ENCODE measurements around the gene LCN15. TPM values are rescaled to one million over a fixed set of nuclear protein-coding genes. Genes with fewer than 3 reads are reported as not detected.

LCN15 gene
- total RNA-seq, 1 experiment from 2014 or later = not detected

DNA sequence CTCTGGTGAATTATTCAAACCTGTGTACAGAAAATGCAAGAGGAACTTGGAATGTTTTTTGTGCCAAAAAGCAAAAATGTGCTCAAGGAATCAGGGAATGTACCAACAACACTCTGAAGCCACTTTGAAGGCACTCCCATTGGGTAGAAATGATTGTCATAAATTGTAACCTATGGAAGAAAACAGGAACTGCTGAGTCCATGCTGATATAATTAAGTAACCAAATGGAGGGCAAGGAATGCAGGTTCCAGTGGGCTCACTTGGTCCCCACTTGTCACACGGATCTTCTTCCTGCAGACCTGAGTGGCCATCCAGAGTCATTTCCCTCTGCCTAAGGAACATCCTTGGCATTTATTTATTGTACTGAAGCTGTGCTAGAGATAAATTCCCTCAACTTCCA lies 13.1 kb downstream of the LCN15 start:
- Mint-ChIP-seq H3K36me3 (ENCODE audit: insufficient read depth, unreplicated experiment) (no peaks in the 10 kb centered on the region), H3K4me3 (ENCODE audit: low read depth, unreplicated experiment) (no peak overlapping the region), H3K4me1 (ENCODE audit: low read depth, unreplicated experiment) (no peaks in the 10 kb centered on the region), H3K9me3 (ENCODE audit: low read depth, unreplicated experiment) (peaks cover 4% of the 10 kb centered on the region), H3K27ac (ENCODE audit: unreplicated experiment) (no peak overlapping the region), H3K27me3 (ENCODE audit: unreplicated experiment) (peaks cover 64% of the 10 kb centered on the region)
- no peak for DNase-seq
- TF ChIP-seq, protein P1, sequence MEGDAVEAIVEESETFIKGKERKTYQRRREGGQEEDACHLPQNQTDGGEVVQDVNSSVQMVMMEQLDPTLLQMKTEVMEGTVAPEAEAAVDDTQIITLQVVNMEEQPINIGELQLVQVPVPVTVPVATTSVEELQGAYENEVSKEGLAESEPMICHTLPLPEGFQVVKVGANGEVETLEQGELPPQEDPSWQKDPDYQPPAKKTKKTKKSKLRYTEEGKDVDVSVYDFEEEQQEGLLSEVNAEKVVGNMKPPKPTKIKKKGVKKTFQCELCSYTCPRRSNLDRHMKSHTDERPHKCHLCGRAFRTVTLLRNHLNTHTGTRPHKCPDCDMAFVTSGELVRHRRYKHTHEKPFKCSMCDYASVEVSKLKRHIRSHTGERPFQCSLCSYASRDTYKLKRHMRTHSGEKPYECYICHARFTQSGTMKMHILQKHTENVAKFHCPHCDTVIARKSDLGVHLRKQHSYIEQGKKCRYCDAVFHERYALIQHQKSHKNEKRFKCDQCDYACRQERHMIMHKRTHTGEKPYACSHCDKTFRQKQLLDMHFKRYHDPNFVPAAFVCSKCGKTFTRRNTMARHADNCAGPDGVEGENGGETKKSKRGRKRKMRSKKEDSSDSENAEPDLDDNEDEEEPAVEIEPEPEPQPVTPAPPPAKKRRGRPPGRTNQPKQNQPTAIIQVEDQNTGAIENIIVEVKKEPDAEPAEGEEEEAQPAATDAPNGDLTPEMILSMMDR (IDR thresholded peaks at IDR 0.05; ENCODE audit: unreplicated experiment) = no peak
- CTCF ChIA-PET = interaction anchor here (0.6 kb wide), 1 partner anchor 11 kb away, joined by 3 read pairs; no protein-coding TSS in a partner anchor
- BruUV-seq (replicated peaks) = no TSS peak
- intact Hi-C loops (cut with micrococcal nuclease; ENCODE audit: unreplicated experiment) = no loop called here

DNA sequence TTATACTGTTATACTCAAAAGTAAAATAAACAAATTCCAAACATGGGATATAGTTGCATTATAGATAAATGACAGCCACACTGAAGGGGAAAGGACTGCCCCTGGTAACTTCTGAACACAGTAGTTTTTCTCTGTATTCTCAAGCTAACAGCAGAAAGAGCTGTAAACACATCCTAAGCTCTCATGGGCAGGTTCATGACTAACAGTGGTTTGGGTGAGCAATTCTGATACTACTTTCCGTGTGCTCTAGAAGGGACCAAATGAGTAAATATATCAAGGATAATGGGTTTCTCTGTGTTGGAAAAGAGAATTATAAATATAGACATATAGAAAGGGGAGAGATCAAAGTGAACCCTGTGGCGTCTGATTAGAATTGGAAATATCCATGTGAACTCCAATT lies 13.8 kb downstream of the LCN15 start:
- intact Hi-C loops (cut with micrococcal nuclease; ENCODE audit: unreplicated experiment) = no loop called here
- no peak for DNase-seq
- Mint-ChIP-seq H3K4me1 (ENCODE audit: low read depth, unreplicated experiment) (no peaks in the 10 kb centered on the region), H3K36me3 (ENCODE audit: insufficient read depth, unreplicated experiment) (no peaks in the 10 kb centered on the region), H3K27ac (ENCODE audit: unreplicated experiment) (no peak overlapping the region), H3K4me3 (ENCODE audit: low read depth, unreplicated experiment) (no peak overlapping the region), H3K9me3 (ENCODE audit: low read depth, unreplicated experiment) (peaks cover 4% of the 10 kb centered on the region), H3K27me3 (ENCODE audit: unreplicated experiment) (peaks cover 64% of the 10 kb centered on the region)
- TF ChIP-seq, protein P1 (IDR thresholded peaks at IDR 0.05; ENCODE audit: unreplicated experiment) = no peak
- CTCF ChIA-PET = no interaction called here
- no TSS peak for BruUV-seq (replicated peaks)

DNA sequence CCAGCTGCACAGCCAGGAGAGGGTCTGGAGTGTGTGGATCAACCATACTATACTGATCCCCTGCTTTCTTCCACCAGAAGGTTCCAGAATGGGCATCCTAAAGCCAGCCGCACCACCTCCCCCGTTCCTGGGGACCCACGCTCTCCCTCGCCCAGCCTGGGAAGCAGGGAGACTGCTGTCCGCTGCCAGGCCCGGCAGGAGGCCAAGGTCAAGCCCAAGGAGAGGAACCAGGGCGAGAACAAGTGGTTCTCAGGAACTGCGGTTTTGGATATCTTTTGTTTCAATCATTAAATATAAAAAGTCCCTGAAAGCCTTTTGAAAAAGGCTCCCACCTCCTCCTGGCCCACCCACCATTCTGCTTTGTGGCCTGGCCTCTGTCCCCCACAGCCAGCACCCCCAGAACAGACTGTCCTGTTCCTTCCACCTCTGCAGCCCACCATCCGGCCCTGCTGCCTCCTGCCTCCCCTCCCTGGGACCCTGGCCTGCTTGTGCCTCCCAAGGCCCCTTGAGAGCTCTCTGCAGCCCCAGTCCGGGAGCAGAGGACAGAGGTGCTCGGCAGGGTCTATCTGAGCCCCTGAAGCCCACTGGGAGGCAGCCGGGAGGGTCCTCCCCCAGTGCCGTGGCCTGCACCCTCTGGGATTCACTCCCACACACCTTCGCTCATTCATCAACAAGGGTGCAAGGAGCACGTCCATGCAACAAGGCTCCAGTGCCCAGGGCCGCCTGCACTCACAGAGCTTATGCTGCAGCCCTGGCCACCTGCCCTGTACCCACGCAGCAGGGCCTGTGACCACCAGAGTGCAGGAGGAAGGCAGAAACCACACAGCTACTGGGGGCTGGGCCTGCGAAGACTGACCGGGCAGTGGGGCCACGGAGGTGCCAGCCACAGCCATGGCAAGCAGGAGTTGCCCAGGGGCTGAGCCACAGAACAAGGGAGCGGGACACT lies 15.4 kb downstream of the LCN15 start:
- no peak overlapping the region for H3K27ac Mint-ChIP-seq (ENCODE audit: unreplicated experiment)
- H3K9me3 Mint-ChIP-seq (ENCODE audit: low read depth, unreplicated experiment) = peaks cover 4% of the 10 kb centered on the region
- no TSS peak for BruUV-seq (replicated peaks)

GRCh38 chr9:136748201-136748600 lies 16.1 kb downstream of the LCN15 start, which contains the start of gene LCN6:
Gene LCN6 (minus strand): TSS chr9:136748525. CDS start chr9:136748483, 42 bp downstream.
- Mint-ChIP-seq H3K27me3 (ENCODE audit: unreplicated experiment) (peaks cover 71% of the 10 kb centered on the region), H3K27ac (ENCODE audit: unreplicated experiment) (no peak within 1 kb of the TSS)
- CTCF ChIA-PET = no interaction called here

More for the DNA sequence above, 15.4 kb downstream of the LCN15 start:
- peaks cover 64% of the 10 kb centered on the region for H3K27me3 Mint-ChIP-seq (ENCODE audit: unreplicated experiment)
- intact Hi-C loops (cut with micrococcal nuclease; ENCODE audit: unreplicated experiment) = no loop called here
- no peaks in the 10 kb centered on the region for H3K4me1 Mint-ChIP-seq (ENCODE audit: low read depth, unreplicated experiment)
- no peak for DNase-seq
- H3K4me3 Mint-ChIP-seq (ENCODE audit: low read depth, unreplicated experiment) = no peak overlapping the region
- H3K36me3 Mint-ChIP-seq (ENCODE audit: insufficient read depth, unreplicated experiment) = no peaks in the 10 kb centered on the region
- TF ChIP-seq, protein P1 (IDR thresholded peaks at IDR 0.05; ENCODE audit: unreplicated experiment) = no peak
- CTCF ChIA-PET = no interaction called here

More at GRCh38 chr9:136748201-136748600, 16.1 kb downstream of the LCN15 start, which contains the start of gene LCN6:
- Mint-ChIP-seq H3K36me3 (ENCODE audit: insufficient read depth, unreplicated experiment) (no peaks in the 10 kb centered on the region), H3K9me3 (ENCODE audit: low read depth, unreplicated experiment) (peaks cover 4% of the 10 kb centered on the region), H3K4me3 (ENCODE audit: low read depth, unreplicated experiment) (no peak within 1 kb of the TSS), H3K4me1 (ENCODE audit: low read depth, unreplicated experiment) (no peaks in the 10 kb centered on the region)
- BruUV-seq (replicated peaks) = no TSS peak
- TF ChIP-seq, protein P1 (IDR thresholded peaks at IDR 0.05; ENCODE audit: unreplicated experiment) = no peak
- intact Hi-C loops (cut with micrococcal nuclease; ENCODE audit: unreplicated experiment) = no loop called here
- DNase-seq = no peak
